GM18868 (cell line): ENCODE data around the gene SAAL1.

Source experiments
- ATAC-seq: cut with Tn5 transposase; IDR thresholded peaks from one replicate; pipeline ENCODE4 v1.9.1; 2021; ENCODE audit warnings: mild to moderate bottlenecking, moderate library complexity; ENCODE audit not compliant: unreplicated experiment

Gene SAAL1

DNA sequence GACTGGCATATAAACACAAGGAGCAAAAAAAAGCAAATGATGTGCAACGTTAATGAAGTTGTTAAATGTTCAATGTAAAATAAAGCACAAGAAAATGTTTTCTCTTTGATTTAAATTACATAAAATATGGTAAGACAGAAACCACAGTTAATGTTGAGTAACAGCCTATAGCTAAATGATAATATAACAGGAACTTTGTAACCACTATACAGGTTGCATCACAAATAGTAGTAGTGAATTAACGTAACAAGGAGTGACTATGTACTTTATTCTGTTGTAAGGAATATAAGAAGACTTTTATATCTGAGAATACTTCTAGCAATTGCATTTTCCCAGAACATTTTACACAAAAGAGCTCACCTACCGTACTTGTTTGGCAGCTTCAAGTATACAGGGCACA, 16.9 kb downstream of the SAAL1 start:
- no peak for ATAC-seq

DNA sequence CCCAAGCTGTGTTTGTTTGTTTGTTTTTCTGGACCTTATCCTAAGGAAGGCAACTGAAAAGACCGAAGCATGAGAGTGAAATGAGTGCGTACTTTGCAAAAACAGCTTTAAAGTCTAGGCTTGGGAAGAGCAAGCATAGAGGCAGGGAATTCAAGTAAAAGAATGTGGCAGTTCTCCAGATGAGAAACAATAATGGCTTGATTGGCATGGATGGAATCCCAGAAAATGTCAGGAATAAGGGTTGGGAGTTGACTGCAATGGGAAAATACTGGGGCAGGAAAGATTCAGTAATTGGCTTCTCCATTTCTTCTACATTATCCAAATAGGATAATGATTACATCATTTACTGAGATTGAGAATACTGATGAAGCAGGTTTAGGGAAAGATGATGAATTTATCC, 17.5 kb downstream of the SAAL1 start:
- ATAC-seq = no peak

DNA sequence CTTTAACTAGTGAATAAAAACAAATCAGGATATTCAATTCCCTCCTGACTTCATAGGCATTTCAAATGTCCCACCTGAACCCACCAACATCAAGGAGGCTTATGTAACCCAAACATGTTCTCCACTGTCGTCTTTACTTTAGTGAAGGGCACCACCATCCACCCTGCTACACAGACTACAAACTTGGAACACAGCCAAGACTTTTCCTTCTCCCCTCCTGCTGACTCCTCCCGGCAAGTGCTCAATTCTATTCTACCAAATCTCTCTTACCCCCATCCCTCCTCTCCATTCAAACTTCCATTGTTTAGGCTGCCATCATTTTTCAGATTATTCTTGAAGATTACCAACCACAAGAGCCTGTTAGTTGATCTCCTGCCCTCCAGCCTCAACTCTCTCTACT, 24.3 kb downstream of the SAAL1 start:
- ATAC-seq = no peak

GRCh38 chr11:18080451-18080850, 25.4 kb downstream of the SAAL1 start:
- ATAC-seq = no peak

DNA sequence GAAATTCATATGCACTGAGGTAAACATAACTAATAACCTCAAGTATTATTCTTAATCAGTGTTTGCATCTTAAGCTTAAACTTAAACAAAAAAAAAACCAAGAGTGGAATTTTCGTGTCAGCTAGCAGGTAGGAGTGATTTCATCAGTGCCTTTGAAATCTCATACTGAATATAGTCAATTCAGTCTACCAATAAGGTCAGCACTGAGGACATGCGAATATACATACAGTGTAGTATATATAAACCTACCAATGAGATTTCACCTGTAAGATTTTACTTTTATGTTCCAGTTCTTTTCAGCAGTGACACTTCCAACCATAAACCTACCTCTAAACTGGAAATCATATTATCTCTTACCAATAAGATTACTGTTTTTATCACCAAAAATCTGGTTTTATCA, 27.0 kb downstream of the SAAL1 start:
- ATAC-seq = no peak

DNA sequence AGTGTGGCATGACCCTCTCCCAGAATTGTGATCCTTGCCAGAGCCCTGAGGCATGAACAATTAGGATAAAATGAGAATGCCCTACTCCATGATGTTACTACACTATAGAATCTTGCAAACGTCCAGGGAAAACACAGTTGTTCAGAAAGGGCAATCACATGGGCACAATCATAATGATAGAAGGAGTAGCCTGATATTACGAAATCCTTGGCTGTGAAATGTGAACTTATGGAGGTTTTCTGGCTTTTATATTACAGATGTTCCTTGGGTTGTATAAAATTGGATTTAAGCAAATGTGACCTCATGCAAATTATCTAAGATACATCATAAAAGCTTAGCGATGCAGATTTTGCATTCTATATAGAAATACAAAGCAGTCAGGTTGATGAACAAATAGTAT, 30.4 kb downstream of the SAAL1 start:
- ATAC-seq = no peak

DNA sequence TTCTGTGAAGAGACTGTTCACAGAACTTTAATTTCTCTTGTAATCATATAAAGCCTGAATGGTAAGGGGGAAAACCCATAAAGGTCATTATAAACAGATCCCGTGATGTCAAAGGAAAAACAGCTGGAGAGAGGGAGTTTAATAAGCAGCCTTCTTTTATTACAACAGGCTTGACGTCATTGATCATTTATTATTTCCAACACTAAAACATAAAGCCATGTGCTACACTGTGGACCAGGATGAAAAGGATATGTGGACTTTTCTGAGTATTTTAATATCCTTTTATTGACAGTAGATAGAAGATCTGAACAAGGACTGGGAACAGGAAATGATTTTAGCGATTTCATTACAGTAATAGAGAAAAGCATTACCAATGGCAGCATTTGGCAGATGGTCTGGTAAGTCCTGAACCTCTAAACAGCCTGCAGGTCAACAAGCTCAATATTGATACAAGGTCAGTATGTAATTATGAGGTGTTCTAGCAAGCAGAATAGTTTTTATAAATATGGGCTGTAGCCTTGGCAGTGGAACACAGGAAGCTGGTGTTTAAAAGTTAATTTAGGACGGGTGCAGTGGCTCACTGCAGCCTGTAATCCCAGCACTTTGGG, 34.7 kb downstream of the SAAL1 start:
- ATAC-seq = no peak

DNA sequence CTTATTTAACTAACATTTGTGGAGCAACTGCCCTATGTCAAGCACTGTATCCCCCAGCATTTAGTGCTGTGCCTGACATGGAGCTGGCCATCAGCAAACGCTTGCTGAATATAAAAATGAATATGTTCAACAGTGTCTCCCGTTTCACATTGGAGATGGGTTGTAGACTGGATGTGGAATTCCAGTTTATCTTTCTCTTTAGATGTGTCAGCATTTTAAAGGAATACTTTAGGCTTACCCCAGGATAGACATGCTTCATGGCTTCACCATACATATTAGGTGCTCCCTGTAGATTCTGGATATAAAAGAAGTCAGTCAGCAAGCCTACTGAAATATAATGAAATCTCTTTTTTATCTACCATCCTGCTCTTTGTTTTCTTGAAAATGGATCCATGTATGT, 38.5 kb downstream of the SAAL1 start:
- no peak for ATAC-seq

- ATAC-seq = no peak
Observed at GRCh38 chr11:18066626-18067025, 39.3 kb downstream of the SAAL1 start.

DNA sequence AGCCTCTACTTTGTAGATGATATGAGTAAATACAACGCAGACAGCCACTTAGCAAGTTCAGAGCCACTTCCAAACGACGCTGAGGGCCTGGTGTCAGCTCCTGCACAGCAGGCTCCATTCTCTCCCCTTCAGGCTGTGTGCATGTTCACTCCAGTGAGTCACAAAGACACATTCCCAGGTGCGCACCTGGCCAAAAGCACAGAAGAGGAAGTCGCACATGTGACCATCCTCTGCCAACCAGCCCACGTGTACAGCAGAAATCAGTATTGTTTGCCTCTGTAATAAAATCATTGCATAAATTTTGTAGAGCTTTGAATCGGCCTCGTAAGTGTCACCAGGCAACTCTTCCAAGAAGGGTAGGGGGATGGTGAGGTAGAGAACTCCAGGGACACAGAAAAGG, 40.3 kb downstream of the SAAL1 start:
- ATAC-seq = no peak

DNA sequence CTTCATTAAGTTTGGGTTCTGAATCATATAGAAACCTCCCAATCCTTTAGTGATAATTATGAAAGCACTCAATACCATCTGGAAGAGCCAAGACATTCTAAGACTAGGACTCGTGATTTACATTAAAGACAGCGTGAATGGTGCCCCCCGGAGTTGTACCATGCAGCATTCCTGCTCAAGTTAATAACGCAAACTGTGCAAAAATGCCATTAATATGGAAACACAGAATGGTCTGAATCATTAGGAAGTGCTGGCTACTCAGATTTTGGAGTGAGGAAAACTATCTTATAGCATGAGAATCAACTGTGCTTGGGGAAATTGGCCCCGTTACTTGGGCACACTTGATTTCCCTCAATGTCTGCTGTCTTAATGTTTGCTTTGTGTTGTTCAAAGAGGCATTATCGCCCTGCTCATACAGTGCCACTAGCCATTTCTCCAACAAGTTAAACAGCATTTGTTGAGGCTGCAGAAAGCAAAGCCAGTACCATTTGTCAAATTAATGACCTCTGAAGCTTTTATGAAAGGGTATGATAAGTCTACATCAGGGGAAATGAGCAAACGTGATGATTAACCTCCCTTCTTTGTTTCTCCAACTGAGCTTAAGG, 41.3 kb downstream of the SAAL1 start:
- ATAC-seq = no peak

GRCh38 chr11:18063862-18064434, 41.9 kb downstream of the SAAL1 start:
- ATAC-seq = no peak

DNA sequence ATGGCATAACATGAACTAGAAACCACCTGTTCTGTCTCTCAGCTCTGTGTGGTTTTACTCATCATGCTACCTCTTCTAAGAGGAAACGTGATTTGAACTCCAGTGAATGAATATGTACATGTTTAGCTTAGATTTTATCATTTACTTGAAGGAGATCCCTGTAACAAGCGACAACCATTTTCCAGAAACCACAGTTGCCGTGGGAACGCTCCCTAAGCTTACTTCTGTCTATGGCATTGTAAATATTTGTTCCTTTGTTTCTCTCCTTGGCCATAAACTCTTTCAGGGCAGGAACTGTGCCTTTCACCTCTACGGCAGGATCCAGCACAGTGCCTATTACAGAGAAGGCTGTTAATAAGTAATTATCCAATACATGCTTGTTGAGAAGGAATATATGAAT, 42.8 kb downstream of the SAAL1 start:
- ATAC-seq = no peak

GRCh38 chr11:18061351-18061750, 44.5 kb downstream of the SAAL1 start:
- no peak for ATAC-seq

GRCh38 chr11:18056561-18057181, 49.2 kb downstream of the SAAL1 start:
- ATAC-seq = no peak

DNA sequence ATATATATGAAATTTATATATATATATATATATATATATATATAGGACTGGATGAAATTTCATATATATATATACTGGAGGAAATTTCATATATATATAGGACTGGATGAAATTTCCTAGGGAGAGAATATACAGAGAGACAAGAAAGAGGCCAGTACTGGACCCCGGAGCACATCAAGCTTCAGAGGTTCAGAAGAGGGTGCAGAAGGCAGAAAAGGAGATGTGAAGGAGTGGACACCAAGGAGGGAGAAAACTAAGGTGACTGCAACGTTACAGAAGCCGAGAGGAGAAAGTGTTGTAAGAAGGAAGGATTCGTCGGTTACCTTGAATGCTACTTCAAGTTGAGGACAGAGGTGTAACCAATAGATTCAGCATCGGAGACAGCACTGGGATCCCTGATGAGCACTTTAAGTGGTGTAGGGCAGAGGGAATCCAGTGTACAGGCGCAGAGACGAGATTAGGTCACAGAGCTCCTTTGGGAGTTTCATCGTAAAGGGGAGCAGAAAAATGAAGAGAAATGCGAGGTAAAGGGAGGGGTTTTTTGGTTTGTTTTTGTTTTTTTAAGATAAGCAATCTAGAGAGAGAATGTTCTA, 51.3 kb downstream of the SAAL1 start:
- no peak for ATAC-seq

DNA sequence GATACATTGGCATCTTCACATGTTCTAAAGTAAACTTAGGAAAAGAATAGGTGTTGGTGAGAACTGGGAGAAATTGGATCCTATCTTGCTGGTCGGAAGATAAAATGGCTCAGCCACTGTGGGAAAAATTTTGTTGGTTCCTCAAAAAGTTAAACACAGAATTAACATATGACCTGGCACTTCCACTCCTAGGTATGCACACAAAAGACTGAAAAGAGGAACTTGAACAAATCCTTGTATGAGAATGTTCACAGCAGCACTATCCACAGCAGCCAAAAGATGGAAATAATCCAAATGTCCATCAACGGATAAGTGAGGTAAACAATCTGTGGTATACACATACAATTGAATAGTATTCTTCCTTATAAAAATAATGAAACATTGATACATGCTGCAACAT, 55.0 kb downstream of the SAAL1 start:
- ATAC-seq = no peak

DNA sequence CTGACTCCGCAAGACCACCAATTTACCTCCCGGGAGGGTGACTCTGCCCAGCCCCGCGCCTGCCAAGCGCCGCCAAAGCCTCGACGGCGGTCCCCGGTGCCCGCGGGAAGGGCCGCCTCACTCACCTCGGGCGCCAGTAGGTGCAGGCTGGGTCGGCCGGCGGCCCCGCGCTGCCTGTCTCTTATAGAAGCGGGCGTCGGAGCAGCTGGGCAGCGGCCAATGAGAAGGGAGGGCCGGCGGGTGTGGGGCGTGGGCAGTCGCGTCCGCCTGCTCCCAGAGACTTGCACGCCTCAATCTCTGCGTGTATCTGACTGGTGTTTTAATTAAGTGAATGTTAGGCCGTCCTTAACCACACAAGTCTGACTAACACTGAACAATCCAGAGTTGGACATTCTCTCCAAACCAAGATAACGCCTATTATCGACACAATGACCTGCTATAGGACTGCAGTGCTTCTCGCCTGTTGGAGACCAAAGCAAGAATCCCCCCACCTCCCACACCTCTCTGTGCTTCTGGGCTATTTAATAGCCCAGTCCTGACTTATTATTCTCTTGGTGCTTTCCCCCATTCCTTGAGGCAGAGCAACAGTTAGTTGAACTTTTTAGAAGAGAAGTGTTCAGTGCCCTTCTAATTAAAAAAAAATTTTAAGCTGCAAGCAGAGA, 59.6 kb downstream of the SAAL1 start, which contains the start of gene TPH1:
Gene TPH1, minus strand, starts transcription at position 154 of the 662 bp plus-strand sequence. CDS start 5,507 bp downstream, outside the sequence.
- ATAC-seq = no peak

- ATAC-seq = no peak
Observed at GRCh38 chr11:18036456-18036855, 69.4 kb downstream of the SAAL1 start.
